Neural progenitor cell (in vitro differentiated cells): Measurements from ENCODE around the gene DHRS3. TPM values are rescaled to one million over a fixed set of nuclear protein-coding genes. Genes with fewer than 3 reads are reported as not detected.

Experiments
- DNase-seq: peaks from one replicate; pipeline ENCODE4 v3.0.0-alpha.2; 2016; ENCODE audit warnings: low spot score
- H2AFZ ChIP-seq: fragments of 200-600 bp; sonication (generic); replicated peaks from 2 replicates; pipeline ENCODE4 v1.6.1; 2016; ENCODE audit warnings: antibody characterized with exemption
- H3F3A ChIP-seq: fragments of 200-600 bp; sonication (generic); 2 replicates; pipeline ENCODE4 v1.6.1; 2016; ENCODE audit warnings: antibody characterized with exemption, low read depth
- H3K27ac ChIP-seq: fragments of 200-600 bp; sonication (generic); 2 replicates; pipeline ENCODE4 v1.5.1; 2016; ENCODE audit warnings: mild to moderate bottlenecking
- H3K27me3 ChIP-seq: fragments of 200-600 bp; sonication (generic); 2 replicates; pipeline ENCODE4 v1.6.1; 2016; ENCODE audit warnings: mild to moderate bottlenecking, moderate library complexity
- H3K36me3 ChIP-seq: fragments of 200-600 bp; sonication (generic); 2 replicates; pipeline ENCODE4 v1.5.1; 2016
- H3K4me1 ChIP-seq: fragments of 200-600 bp; sonication (generic); 2 replicates; pipeline ENCODE4 v1.6.1; 2016; ENCODE audit warnings: mixed run types
- H3K4me2 ChIP-seq: fragments of 200-600 bp; sonication (generic); 2 replicates; pipeline ENCODE4 v1.6.1; 2016
- H3K4me3 ChIP-seq: fragments of 200-600 bp; sonication (generic); 2 replicates; pipeline ENCODE4 v1.5.1; 2016
- H3K79me2 ChIP-seq: fragments of 200-600 bp; sonication (generic); 2 replicates; pipeline ENCODE4 v1.6.1; 2016; ENCODE audit warnings: low read depth
- H3K9ac ChIP-seq: fragments of 200-600 bp; sonication (generic); 2 replicates; pipeline ENCODE4 v1.6.1; 2016
- H3K9me3 ChIP-seq: fragments of 200-600 bp; sonication (generic); 2 replicates; pipeline ENCODE4 v1.5.1; 2016; ENCODE audit warnings: low read depth
- H4K20me1 ChIP-seq: fragments of 200-600 bp; sonication (generic); 2 replicates; pipeline ENCODE4 v1.6.1; 2016; ENCODE audit warnings: low read depth
- H3K27ac Mint-ChIP-seq: 3 replicates; pipeline ENCODE4 v1.8.0; 2021; ENCODE audit warnings: mixed read lengths
- H3K27me3 Mint-ChIP-seq: 2 replicates; pipeline ENCODE4 v1.8.0; 2022; ENCODE audit warnings: low read depth, mild to moderate bottlenecking, inconsistent platforms, moderate library complexity, mixed read lengths; ENCODE audit not compliant: insufficient read depth
- H3K36me3 Mint-ChIP-seq: 3 replicates; pipeline ENCODE4 v1.8.0; 2021; ENCODE audit warnings: mixed read lengths
- H3K4me1 Mint-ChIP-seq: 3 replicates; pipeline ENCODE4 v1.8.0; 2021; ENCODE audit warnings: mixed read lengths
- H3K4me3 Mint-ChIP-seq: 3 replicates; pipeline ENCODE4 v1.8.0; 2021; ENCODE audit warnings: mild to moderate bottlenecking, moderate library complexity, mixed read lengths
- H3K9me3 Mint-ChIP-seq: 3 replicates; pipeline ENCODE4 v1.8.0; 2020; ENCODE audit warnings: mixed read lengths
- CTCF ChIP-seq: fragments of 200-600 bp; sonication (generic); IDR thresholded peaks from 2 replicates; pipeline ENCODE4 v1.5.1; 2017; ENCODE audit warnings: antibody characterized with exemption, mild to moderate bottlenecking
- EZH2 ChIP-seq: fragments of 200-600 bp; sonication (generic); IDR thresholded peaks from 2 replicates; pipeline ENCODE4 v1.6.1; 2017; ENCODE audit warnings: antibody characterized with exemption, mild to moderate bottlenecking, moderate library complexity
- EZH2phosphoT487 ChIP-seq: fragments of 200-600 bp; sonication (generic); IDR thresholded peaks from 2 replicates; pipeline ENCODE4 v1.6.1; 2017; ENCODE audit warnings: antibody characterized with exemption
- total RNA-seq: library from RNA; depleted of rRNA; stranded (reverse); fragments of >200 nt; gene quantifications from 2 replicates; pipeline ENCODE4 v1.2.3, GENCODE V29; 2015; ENCODE audit warnings: low replicate concordance

DHRS3 gene
- total RNA-seq, 1 donor from 2014 or later: 4.3 TPM

DNA sequence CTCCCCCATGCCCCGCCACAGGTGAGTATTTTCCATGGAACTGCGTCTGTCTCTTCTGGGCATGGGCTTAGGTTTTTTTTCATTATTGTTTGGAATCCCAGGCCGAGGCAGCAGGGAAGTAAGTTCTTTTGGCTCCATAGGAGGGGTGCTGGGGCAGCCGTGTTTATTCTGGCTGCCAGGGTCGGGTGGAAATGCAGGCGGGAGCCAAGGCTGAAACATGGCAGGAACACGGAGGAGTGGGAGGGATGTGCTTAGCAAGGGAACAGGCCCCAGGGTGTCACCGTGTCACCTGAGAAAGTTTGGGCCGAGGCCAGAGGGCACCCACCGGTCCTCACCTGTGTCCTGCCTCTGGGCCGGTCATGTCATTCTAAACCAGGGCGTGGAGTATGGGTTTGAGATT is 4.5 kb upstream of the DHRS3 start:
- peaks cover 19% of the 10 kb centered on the region for H3K27me3 Mint-ChIP-seq
- H3K27ac ChIP-seq: no peak overlapping the region
- H3K36me3 ChIP-seq: no peaks in the 10 kb centered on the region
- H3K27ac Mint-ChIP-seq: no peak overlapping the region
- no peak overlapping the region for H3K9ac ChIP-seq
- H3K9me3 Mint-ChIP-seq: no peaks in the 10 kb centered on the region
- no peak for DNase-seq
- peaks cover 6% of the 10 kb centered on the region for H3K27me3 ChIP-seq
- H3K4me3 ChIP-seq: no peak overlapping the region
- H3K4me2 ChIP-seq: no peak overlapping the region
- no peak overlapping the region for H2AFZ ChIP-seq
- no peak for TF ChIP-seq EZH2phosphoT487
- TF ChIP-seq EZH2: no peak
- H3K4me1 ChIP-seq: peaks cover 22% of the 10 kb centered on the region
- H3K4me3 Mint-ChIP-seq: no peak overlapping the region
- H3K4me1 Mint-ChIP-seq: peaks cover 42% of the 10 kb centered on the region
- no peaks in the 10 kb centered on the region for H3K36me3 Mint-ChIP-seq
- H3K9me3 ChIP-seq: no peaks in the 10 kb centered on the region
- no peaks in the 10 kb centered on the region for H3K79me2 ChIP-seq
- peaks cover 31% of the 10 kb centered on the region for H3F3A ChIP-seq
- H4K20me1 ChIP-seq: no peaks in the 10 kb centered on the region

GRCh38 chr1:12621346-12622335 is 3.6 kb upstream of the DHRS3 start:
- Histone ChIP-seq H3K4me2 (no peak overlapping the region), H2AFZ (no peak overlapping the region)

DNA sequence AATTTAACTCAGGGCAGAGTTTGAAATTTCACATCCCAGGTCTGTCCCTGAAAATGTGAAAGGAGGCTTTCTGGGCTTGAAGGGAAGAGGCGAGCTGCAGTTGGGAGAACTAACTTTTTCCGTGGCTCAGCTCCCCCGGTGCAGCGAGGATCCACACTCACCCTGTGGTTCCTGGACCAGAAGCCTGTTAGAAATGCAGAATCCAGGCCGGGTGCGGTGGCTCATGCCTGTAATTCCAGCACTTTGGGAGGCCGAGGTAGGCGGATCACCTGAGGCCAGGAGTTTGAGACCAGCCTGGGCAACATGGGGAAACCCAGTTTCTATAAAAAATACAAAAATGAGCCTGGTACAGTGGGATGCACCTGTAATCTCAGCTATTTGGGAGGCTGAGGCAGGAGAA is 2.9 kb upstream of the DHRS3 start:
- H3K4me1 Mint-ChIP-seq: peaks cover 41% of the 10 kb centered on the region
- Histone ChIP-seq H3K9ac (no peak overlapping the region), H3K4me2 (no peak overlapping the region), H2AFZ (no peak overlapping the region), H3K9me3 (no peaks in the 10 kb centered on the region), H3F3A (peaks cover 37% of the 10 kb centered on the region), H3K36me3 (no peaks in the 10 kb centered on the region), H3K27me3 (peaks cover 18% of the 10 kb centered on the region), H3K27ac (no peak overlapping the region), H3K4me3 (no peak overlapping the region), H3K79me2 (peaks cover 3% of the 10 kb centered on the region), H3K4me1 (peaks cover 17% of the 10 kb centered on the region), H4K20me1 (peaks cover 6% of the 10 kb centered on the region)
- no peak for TF ChIP-seq CTCF
- no peak for TF ChIP-seq EZH2
- TF ChIP-seq EZH2phosphoT487: no peak
- H3K9me3 Mint-ChIP-seq: no peaks in the 10 kb centered on the region
- no peak overlapping the region for H3K4me3 Mint-ChIP-seq
- no peak for DNase-seq
- H3K27ac Mint-ChIP-seq: no peak overlapping the region
- no peaks in the 10 kb centered on the region for H3K36me3 Mint-ChIP-seq
- H3K27me3 Mint-ChIP-seq: peaks cover 29% of the 10 kb centered on the region

More at GRCh38 chr1:12621346-12622335, 3.6 kb upstream of the DHRS3 start:
- no peaks in the 10 kb centered on the region for H3K9me3 ChIP-seq
- Mint-ChIP-seq H3K36me3 (no peaks in the 10 kb centered on the region), H3K9me3 (no peaks in the 10 kb centered on the region), H3K4me3 (peak overlapping the region; percentile 8), H3K27ac (no peak overlapping the region), H3K27me3 (peaks cover 25% of the 10 kb centered on the region), H3K4me1 (peaks cover 38% of the 10 kb centered on the region)
- peaks cover 14% of the 10 kb centered on the region for H3K4me1 ChIP-seq
- TF ChIP-seq EZH2phosphoT487: no peak
- TF ChIP-seq CTCF: no peak
- no peak for TF ChIP-seq EZH2
- no peaks in the 10 kb centered on the region for H3K36me3 ChIP-seq
- H3K79me2 ChIP-seq: peaks cover 3% of the 10 kb centered on the region
- peaks cover 15% of the 10 kb centered on the region for H3K27me3 ChIP-seq
- peaks cover under 1% of the 10 kb centered on the region for H4K20me1 ChIP-seq
- H3K9ac ChIP-seq: no peak overlapping the region
- H3F3A ChIP-seq: peaks cover 32% of the 10 kb centered on the region
- no peak for DNase-seq
- no peak overlapping the region for H3K27ac ChIP-seq
- no peak overlapping the region for H3K4me3 ChIP-seq

DNA sequence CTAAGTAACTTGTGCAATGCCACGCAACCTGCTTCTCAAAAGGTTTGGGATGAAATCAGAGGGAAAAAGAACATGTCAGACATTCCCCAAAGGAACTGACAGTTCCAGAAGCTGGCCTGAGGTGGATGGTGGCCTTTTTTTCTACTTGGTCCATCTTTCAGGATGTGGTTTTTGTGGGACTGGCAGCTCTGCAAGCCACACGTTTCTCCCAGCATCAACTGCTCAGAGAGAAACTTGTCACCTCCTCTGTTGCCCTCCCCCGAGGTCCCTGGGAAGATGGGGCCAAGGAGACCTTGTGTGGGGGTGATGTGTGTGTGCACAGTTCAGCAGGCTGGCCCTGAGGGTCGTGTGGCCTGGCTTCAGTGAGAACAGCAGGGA is 2.5 kb upstream of the DHRS3 start:
- no peak overlapping the region for H3K4me3 Mint-ChIP-seq
- H3K27ac ChIP-seq: no peak overlapping the region

More for the DNA sequence above, 2.5 kb upstream of the DHRS3 start:
- H3K36me3 ChIP-seq: no peaks in the 10 kb centered on the region
- H3F3A ChIP-seq: peaks cover 42% of the 10 kb centered on the region
- no peak overlapping the region for H3K27ac Mint-ChIP-seq
- no peaks in the 10 kb centered on the region for H3K9me3 ChIP-seq
- H3K9me3 Mint-ChIP-seq: no peaks in the 10 kb centered on the region
- H4K20me1 ChIP-seq: peaks cover 9% of the 10 kb centered on the region
- H3K27me3 Mint-ChIP-seq: peaks cover 33% of the 10 kb centered on the region
- H3K27me3 ChIP-seq: peaks cover 18% of the 10 kb centered on the region
- DNase-seq: no peak
- H3K4me3 ChIP-seq: no peak overlapping the region
- no peak overlapping the region for H2AFZ ChIP-seq
- H3K4me1 ChIP-seq: peaks cover 20% of the 10 kb centered on the region
- H3K9ac ChIP-seq: no peak overlapping the region
- peaks cover 3% of the 10 kb centered on the region for H3K79me2 ChIP-seq
- H3K4me1 Mint-ChIP-seq: peaks cover 45% of the 10 kb centered on the region
- TF ChIP-seq EZH2: no peak
- no peak for TF ChIP-seq EZH2phosphoT487
- TF ChIP-seq CTCF: no peak
- H3K36me3 Mint-ChIP-seq: no peaks in the 10 kb centered on the region
- no peak overlapping the region for H3K4me2 ChIP-seq
